Suprapubic skin (tissue), 3 donors: ENCODE measurements around the gene GRP.
"Not testable (repeated sequence)": the region's sequence is repeated elsewhere in the genome, so short reads cannot be mapped to it uniquely, and the experiment has no call there.

Experiments
- CTCF ChIP-seq, 2 donors: fragments of 200-600 bp in 1 of 2; fragments of 450-650 bp in 1 of 2; sonication (generic) in 1 of 2; IDR thresholded peaks; one replicate each; pipeline ENCODE4 v1.5.1; 2016 to 2019; ENCODE audit warnings: antibody characterized with exemption in 2 of 2, mild to moderate bottlenecking in 1 of 2, moderate library complexity in 1 of 2
- POLR2AphosphoS5 ChIP-seq, 3 donors: sonication (generic); formaldehyde crosslinking; IDR thresholded peaks; one replicate each; pipeline ENCODE4 v1.6.1; 2017; ENCODE audit warnings: antibody characterized with exemption in 3 of 3

GRCh38 chr18:59261842-59262241 lies 41.9 kb downstream of the GRP start:
- not testable (repeated sequence) for TF ChIP-seq POLR2AphosphoS5, CTCF (IDR thresholded peaks at IDR 0.05)
